ENCODE data around the gene SLC5A8.
"Not testable (repeated sequence)": the region's sequence is repeated elsewhere in the genome, so short reads cannot be mapped to it uniquely, and the experiment has no call there.

SLC5A8 gene

GRCh38 chr12:101173197-101173749 is 36.8 kb downstream of the SLC5A8 start:
- no peak for TF ChIP-seq CTCF (conservative IDR thresholded peaks at IDR 0.05; ENCODE audit: low read depth, low read length)
- H3K4me3 ChIP-seq (ENCODE audit: low read depth, low read length) = no peak overlapping the region
- DNase-seq (ENCODE audit: low read depth) = no peak

- no peak overlapping the region for H3K4me3 ChIP-seq (ENCODE audit: low read depth, low read length)
- DNase-seq (ENCODE audit: low read depth) = peak; percentile 18
These were observed 37.7 kb downstream of the SLC5A8 start for GRCh38 chr12:101172316-101172715.

GRCh38 chr12:101168001-101168400 is 42.0 kb downstream of the SLC5A8 start:
- TF ChIP-seq CTCF (conservative IDR thresholded peaks at IDR 0.05; ENCODE audit: low read depth, low read length) = no peak
- DNase-seq (ENCODE audit: low read depth) = no peak
- no peak overlapping the region for H3K4me3 ChIP-seq (ENCODE audit: low read depth, low read length)

More at GRCh38 chr12:101172316-101172715, 37.7 kb downstream of the SLC5A8 start:
- peak; percentile 17 for TF ChIP-seq CTCF (conservative IDR thresholded peaks at IDR 0.05; ENCODE audit: low read depth, low read length)

- H3K4me3 ChIP-seq (ENCODE audit: low read depth, low read length) = no peak overlapping the region
- no peak for DNase-seq (ENCODE audit: low read depth)
These were observed 43.2 kb downstream of the SLC5A8 start for GRCh38 chr12:101166866-101167265.

GRCh38 chr12:101165319-101165718 is 44.7 kb downstream of the SLC5A8 start:
- no peak for TF ChIP-seq CTCF (conservative IDR thresholded peaks at IDR 0.05; ENCODE audit: low read depth, low read length)
- H3K4me3 ChIP-seq (ENCODE audit: low read depth, low read length) = no peak overlapping the region
- no peak for DNase-seq (ENCODE audit: low read depth)

More at GRCh38 chr12:101166866-101167265, 43.2 kb downstream of the SLC5A8 start:
- no peak for TF ChIP-seq CTCF (conservative IDR thresholded peaks at IDR 0.05; ENCODE audit: low read depth, low read length)

- not testable (repeated sequence) for DNase-seq (ENCODE audit: low read depth); H3K4me3 ChIP-seq (ENCODE audit: low read depth, low read length)
These were observed 64.1 kb downstream of the SLC5A8 start for GRCh38 chr12:101145777-101146431.

- DNase-seq (ENCODE audit: low read depth) = peak; percentile 33
- no peak overlapping the region for H3K4me3 ChIP-seq (ENCODE audit: low read depth, low read length)
- TF ChIP-seq CTCF (conservative IDR thresholded peaks at IDR 0.05; ENCODE audit: low read depth, low read length) = no peak
These were observed 82.4 kb downstream of the SLC5A8 start for GRCh38 chr12:101127521-101128219.

All from choroid plexus epithelial cell (primary cell).